NT2/D1 (cell line): Measurements from ENCODE around the gene FMO3.

Experiments used
- SUZ12 ChIP-seq: IDR thresholded peaks from 2 replicates; pipeline ENCODE4 v1.6.1; 2011; ENCODE audit not compliant: insufficient read length, insufficient read depth; ENCODE audit errors: extremely low read depth
- YY1 ChIP-seq: IDR thresholded peaks from 2 replicates; pipeline ENCODE4 v1.6.1; 2011; ENCODE audit not compliant: insufficient read length, insufficient read depth

DNA sequence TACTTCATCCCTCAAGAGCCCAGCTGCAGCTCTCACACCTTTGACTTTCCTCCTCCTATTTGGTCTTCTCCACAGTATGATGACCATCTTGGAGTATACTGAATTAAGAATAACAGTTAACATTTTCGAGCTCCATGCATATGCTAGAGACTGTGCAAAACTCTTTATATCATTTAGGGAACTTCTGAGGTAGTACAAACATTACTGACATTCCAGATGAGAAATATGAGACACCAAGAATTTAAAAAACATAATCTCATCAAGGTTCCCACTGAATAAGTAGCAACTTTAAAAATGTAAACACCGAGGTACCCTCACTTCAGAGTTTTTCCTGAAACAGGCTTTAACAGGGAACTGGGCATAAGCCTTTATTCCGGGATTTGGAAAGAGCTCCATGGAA, 22.7 kb downstream of the FMO3 start:
- TF ChIP-seq YY1 (no peak), SUZ12 (no peak)
